NCI-H1417 treated with DMSO at 0.1 percent for 48 hours (cell line): ENCODE results near the gene FBXL7.

Source experiments
- DNase-seq: peaks from one replicate; lab custom pipeline; 2025; lab: John Stamatoyannopoulos, UW

Gene FBXL7

GRCh38 chr5:15579193-15579990 lies 79.4 kb downstream of the FBXL7 start:
- no peak for DNase-seq

GRCh38 chr5:15584528-15584927 lies 84.5 kb downstream of the FBXL7 start:
- no peak for DNase-seq

- no peak for DNase-seq
Observed at GRCh38 chr5:15585128-15585527, 85.1 kb downstream of the FBXL7 start.

GRCh38 chr5:15585841-15586591 lies 86.0 kb downstream of the FBXL7 start:
- no peak for DNase-seq

GRCh38 chr5:15587916-15588315 lies 87.9 kb downstream of the FBXL7 start:
- DNase-seq: no peak

GRCh38 chr5:15592728-15593127 lies 92.7 kb downstream of the FBXL7 start:
- DNase-seq: no peak

GRCh38 chr5:15594977-15595568 lies 95.1 kb downstream of the FBXL7 start:
- DNase-seq: no peak

- no peak for DNase-seq
Observed at GRCh38 chr5:15595929-15596328, 95.9 kb downstream of the FBXL7 start.

GRCh38 chr5:15596936-15597335 lies 97.0 kb downstream of the FBXL7 start:
- DNase-seq: no peak

- DNase-seq: no peak
Observed at GRCh38 chr5:15597804-15598203, 97.8 kb downstream of the FBXL7 start.

- no peak for DNase-seq
Observed at GRCh38 chr5:15598294-15598902, 98.4 kb downstream of the FBXL7 start.

- DNase-seq: no peak
Observed at GRCh38 chr5:15600035-15600434, 100.1 kb downstream of the FBXL7 start.

- DNase-seq: no peak
Observed at GRCh38 chr5:15601274-15601673, 101.3 kb downstream of the FBXL7 start.

- no peak for DNase-seq
Observed at GRCh38 chr5:15601853-15602252, 101.9 kb downstream of the FBXL7 start.

GRCh38 chr5:15604986-15605385 lies 105.0 kb downstream of the FBXL7 start:
- DNase-seq: no peak

GRCh38 chr5:15606197-15606596 lies 106.2 kb downstream of the FBXL7 start:
- no peak for DNase-seq

GRCh38 chr5:15607076-15607475 lies 107.1 kb downstream of the FBXL7 start:
- DNase-seq: no peak

- DNase-seq: no peak
Observed at GRCh38 chr5:15609076-15609725, 109.2 kb downstream of the FBXL7 start.

GRCh38 chr5:15610216-15610615 lies 110.2 kb downstream of the FBXL7 start:
- no peak for DNase-seq

- no peak for DNase-seq
Observed at GRCh38 chr5:15611008-15611407, 111.0 kb downstream of the FBXL7 start.

- no peak for DNase-seq
Observed at GRCh38 chr5:15612915-15613635, 113.1 kb downstream of the FBXL7 start.
